Neural cell (in vitro differentiated cells): ENCODE data around the gene TMTC1. TPM values are rescaled to one million over a fixed set of nuclear protein-coding genes. Genes with fewer than 3 reads are reported as not detected.

Source experiments
- H2AFZ ChIP-seq: fragments of 200-600, 300-800 bp; sonication (generic), shearing (Covaris generic); 2 replicates; pipeline ENCODE4 v1.6.0; 2014; ENCODE audit warnings: low read depth, mild to moderate bottlenecking, antibody characterized with exemption, low read length, moderate library complexity
- H3F3A ChIP-seq: fragments of 200-600 bp; shearing (Covaris generic); 2 replicates; pipeline ENCODE4 v1.6.1; 2016; ENCODE audit warnings: mild to moderate bottlenecking, moderate library complexity, mixed read lengths, antibody characterized with exemption, low read length; ENCODE audit not compliant: insufficient read depth, poor library complexity, severe bottlenecking
- H3K27ac ChIP-seq: fragments of 200-600, 300-800 bp; sonication (generic), shearing (Covaris generic); 2 replicates; pipeline ENCODE4 v1.5.1; 2014; ENCODE audit warnings: mild to moderate bottlenecking, low read length, moderate library complexity
- H3K27me3 ChIP-seq: fragments of 300-800, 200-600 bp; sonication (generic), shearing (Covaris generic); 2 replicates; pipeline ENCODE4 v1.6.0; 2014; ENCODE audit warnings: mild to moderate bottlenecking, low read depth, low read length, moderate library complexity; ENCODE audit not compliant: insufficient read depth
- H3K36me3 ChIP-seq: fragments of 300-800, 200-600 bp; sonication (generic), shearing (Covaris generic); 2 replicates; pipeline ENCODE4 v1.5.1; 2014; ENCODE audit warnings: mild to moderate bottlenecking, antibody characterized with exemption, low read length, moderate library complexity; ENCODE audit not compliant: insufficient read depth
- H3K4me2 ChIP-seq: fragments of 300-800, 200-600 bp; sonication (generic), shearing (Covaris generic); 2 replicates; pipeline ENCODE4 v1.6.0; 2014; ENCODE audit warnings: mild to moderate bottlenecking, low read length
- H3K4me3 ChIP-seq: fragments of 300-800, 200-600 bp; sonication (generic), shearing (Covaris generic); 2 replicates; pipeline ENCODE4 v1.5.1; 2014; ENCODE audit warnings: mild to moderate bottlenecking, low read length, moderate library complexity
- H3K79me2 ChIP-seq: fragments of 200-600 bp; shearing (Covaris generic); replicated peaks from 2 replicates; pipeline ENCODE4 v1.6.0; 2014; ENCODE audit warnings: mild to moderate bottlenecking, low read length, moderate library complexity; ENCODE audit not compliant: insufficient read depth
- H3K9ac ChIP-seq: fragments of 300-800, 200-600 bp; sonication (generic), shearing (Covaris generic); 2 replicates; pipeline ENCODE4 v1.6.1; 2016; ENCODE audit warnings: mild to moderate bottlenecking, low read length, mixed read lengths
- H3K9me2 ChIP-seq: fragments of 200-600 bp; shearing (Covaris generic); 2 replicates; pipeline ENCODE4 v1.6.1; 2016; ENCODE audit warnings: mild to moderate bottlenecking, low read length, mixed read lengths; ENCODE audit not compliant: insufficient read depth
- H3K9me3 ChIP-seq: fragments of 200-600, 300-800 bp; sonication (generic), shearing (Covaris generic); 2 replicates; pipeline ENCODE4 v1.6.1; 2016; ENCODE audit warnings: mild to moderate bottlenecking, mixed run types, low read length, moderate library complexity, mixed read lengths
- H4K20me1 ChIP-seq: fragments of 200-600 bp; shearing (Covaris generic); 2 replicates; pipeline ENCODE4 v1.6.1; 2016; ENCODE audit warnings: mild to moderate bottlenecking, mixed run types; ENCODE audit not compliant: insufficient read depth
- CTCF ChIP-seq: fragments of 450-650 bp; IDR thresholded peaks from 2 replicates; pipeline ENCODE4 v1.5.1; 2014; ENCODE audit warnings: antibody characterized with exemption, mild to moderate bottlenecking, moderate library complexity; ENCODE audit not compliant: poor library complexity, severe bottlenecking
- EP300 ChIP-seq: fragments of 450-650 bp; conservative IDR thresholded peaks from 2 replicates; pipeline ENCODE4 v1.6.1; 2014; ENCODE audit warnings: antibody characterized with exemption, mild to moderate bottlenecking, moderate library complexity; ENCODE audit not compliant: poor library complexity, severe bottlenecking
- EZH2 ChIP-seq: fragments of 200-600, 300-800 bp; shearing (Covaris generic), sonication (generic); IDR thresholded peaks from 2 replicates; pipeline ENCODE4 v1.6.1; 2014; ENCODE audit warnings: antibody characterized with exemption, low read length, borderline replicate concordance, mild to moderate bottlenecking; ENCODE audit not compliant: insufficient read depth, poor library complexity, severe bottlenecking
- MXI1 ChIP-seq: fragments of 450-650 bp; conservative IDR thresholded peaks from 2 replicates; pipeline ENCODE4 v1.6.1; 2014; ENCODE audit warnings: antibody characterized with exemption, mild to moderate bottlenecking; ENCODE audit not compliant: poor library complexity, severe bottlenecking
- POLR2AphosphoS5 ChIP-seq: IDR thresholded peaks from 2 replicates; pipeline ENCODE4 v1.6.1; 2012
- RAD21 ChIP-seq: fragments of 450-650 bp; conservative IDR thresholded peaks from 2 replicates; pipeline ENCODE4 v1.6.1; 2014; ENCODE audit warnings: antibody characterized with exemption, mild to moderate bottlenecking, moderate library complexity
- REST ChIP-seq: IDR thresholded peaks from 2 replicates; pipeline ENCODE4 v1.6.1; 2012; ENCODE audit warnings: borderline replicate concordance
- SMC3 ChIP-seq: fragments of 450-650 bp; conservative IDR thresholded peaks from 2 replicates; pipeline ENCODE4 v1.6.1; 2014; ENCODE audit warnings: antibody characterized with exemption, mild to moderate bottlenecking, moderate library complexity; ENCODE audit not compliant: poor library complexity
- TAF1 ChIP-seq: IDR thresholded peaks from 2 replicates; pipeline ENCODE4 v1.6.1; 2012; ENCODE audit warnings: low read depth
- polyA plus RNA-seq: library from polyadenylated mRNA; depleted of rRNA; stranded (reverse); fragments of >200 nt; gene quantifications from 2 replicates; pipeline ENCODE4 v1.2.3, GENCODE V29; 2014

Gene TMTC1
- polyA plus RNA-seq, 1 donor from 2014 or later, result 10.0 TPM

DNA sequence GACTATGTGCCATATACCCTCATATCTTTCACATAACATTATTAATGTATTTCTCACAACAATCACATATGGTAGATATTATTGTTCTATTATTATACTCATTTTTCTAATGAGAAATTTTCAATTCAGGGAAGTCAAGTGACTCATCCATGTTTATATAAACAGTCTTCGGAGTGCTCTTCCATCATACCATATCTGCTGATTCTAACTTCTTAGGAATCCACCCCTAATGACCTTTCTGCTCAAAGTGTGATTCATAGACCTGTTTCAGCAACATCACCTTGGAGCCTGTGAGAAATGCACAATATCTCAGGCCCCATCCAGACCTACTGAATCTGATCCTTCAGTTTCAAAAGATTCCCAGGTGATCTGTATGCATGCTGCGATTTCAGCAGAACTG is 246.4 kb downstream of the TMTC1 start:
- Histone ChIP-seq H3K9me3 (no peaks in the 10 kb centered on the region), H4K20me1 (no peaks in the 10 kb centered on the region), H3K4me3 (no peak overlapping the region), H3K9ac (no peak overlapping the region), H3K27ac (no peak overlapping the region), H2AFZ (no peak overlapping the region), H3K9me2 (no peaks in the 10 kb centered on the region), H3F3A (no peaks in the 10 kb centered on the region), H3K27me3 (no peaks in the 10 kb centered on the region), H3K36me3 (no peaks in the 10 kb centered on the region), H3K79me2 (no peaks in the 10 kb centered on the region), H3K4me2 (no peak overlapping the region)
- TF ChIP-seq POLR2AphosphoS5 (no peak), MXI1 (no peak), REST (no peak), TAF1 (no peak), CTCF (no peak), SMC3 (no peak), RAD21 (no peak), EP300 (no peak), EZH2 (no peak)

- Histone ChIP-seq H3K9me2 (no peaks in the 10 kb centered on the region), H3K27me3 (no peaks in the 10 kb centered on the region), H3K4me2 (no peak overlapping the region), H3K4me3 (no peak overlapping the region), H3K9me3 (no peaks in the 10 kb centered on the region), H3K9ac (no peak overlapping the region), H4K20me1 (no peaks in the 10 kb centered on the region), H2AFZ (no peak overlapping the region), H3K79me2 (no peaks in the 10 kb centered on the region), H3K36me3 (no peaks in the 10 kb centered on the region), H3K27ac (no peak overlapping the region), H3F3A (no peaks in the 10 kb centered on the region)
- TF ChIP-seq RAD21, result no peak
- TF ChIP-seq TAF1, result no peak
- no peak for TF ChIP-seq POLR2AphosphoS5
- no peak for TF ChIP-seq EP300
- TF ChIP-seq MXI1, result no peak
- TF ChIP-seq REST, result no peak
- no peak for TF ChIP-seq SMC3
- TF ChIP-seq CTCF, result no peak
- TF ChIP-seq EZH2, result no peak
Observed at GRCh38 chr12:29534935-29535334, 248.8 kb downstream of the TMTC1 start.
